ENCODE data around the gene NFATC1.
"Not testable (repeated sequence)": the region's sequence is repeated elsewhere in the genome, so short reads cannot be mapped to it uniquely, and the experiment has no call there.

NFATC1 gene

GRCh38 chr18:79480171-79481045, 84.7 kb downstream of the NFATC1 start:
- Histone ChIP-seq H3K27me3 (ENCODE audit: control insufficient read depth, low read length) (no peaks in the 10 kb centered on the region), H3K4me2 (ENCODE audit: low read length) (no peak overlapping the region), H3K27ac (ENCODE audit: low read depth, low read length) (no peak overlapping the region), H3K9me2 (replicated peaks; ENCODE audit: control insufficient read depth, low read length) (no peaks in the 10 kb centered on the region), H3K4me1 (ENCODE audit: control insufficient read depth, low read length) (peaks cover 10% of the 10 kb centered on the region), H4K20me1 (ENCODE audit: control insufficient read depth, insufficient read depth, low read depth, low read length) (no peaks in the 10 kb centered on the region), H3K9me3 (ENCODE audit: control insufficient read depth, insufficient read depth, low read length) (no peaks in the 10 kb centered on the region), H3K36me3 (ENCODE audit: control insufficient read depth, low read length) (no peaks in the 10 kb centered on the region), H3K4me3 (ENCODE audit: low read length) (no peak overlapping the region), H3K79me2 (ENCODE audit: control insufficient read depth, low read length) (no peaks in the 10 kb centered on the region), H3F3A (ENCODE audit: control insufficient read depth, insufficient read depth) (no peaks in the 10 kb centered on the region)
- TF ChIP-seq CTCF (IDR thresholded peaks at IDR 0.05; ENCODE audit: low read depth, low read length, poor library complexity, severe bottlenecking), result no peak
- no peak for TF ChIP-seq EZH2phosphoT487 (IDR thresholded peaks at IDR 0.05; ENCODE audit: borderline replicate concordance, low read length)

GRCh38 chr18:79481046-79481790, 85.5 kb downstream of the NFATC1 start:
- H3K4me2 ChIP-seq (ENCODE audit: low read length), result no peak overlapping the region

GRCh38 chr18:79483393-79483792, 87.7 kb downstream of the NFATC1 start:
- H3K79me2 ChIP-seq (ENCODE audit: control insufficient read depth, low read length); H3K4me2 ChIP-seq (ENCODE audit: low read length); H3K27ac ChIP-seq (ENCODE audit: low read depth, low read length); H4K20me1 ChIP-seq (ENCODE audit: control insufficient read depth, insufficient read depth, low read depth, low read length); H3F3A ChIP-seq (ENCODE audit: control insufficient read depth, insufficient read depth); H3K4me1 ChIP-seq (ENCODE audit: control insufficient read depth, low read length); H3K9me2 ChIP-seq (replicated peaks; ENCODE audit: control insufficient read depth, low read length); H3K4me3 ChIP-seq (ENCODE audit: low read length); H3K36me3 ChIP-seq (ENCODE audit: control insufficient read depth, low read length); H3K27me3 ChIP-seq (ENCODE audit: control insufficient read depth, low read length); H3K9me3 ChIP-seq (ENCODE audit: control insufficient read depth, insufficient read depth, low read length): not testable (repeated sequence)

More at GRCh38 chr18:79481046-79481790, 85.5 kb downstream of the NFATC1 start:
- no peak overlapping the region for H3K27ac ChIP-seq (ENCODE audit: low read depth, low read length)
- no peaks in the 10 kb centered on the region for H4K20me1 ChIP-seq (ENCODE audit: control insufficient read depth, insufficient read depth, low read depth, low read length)
- H3K27me3 ChIP-seq (ENCODE audit: control insufficient read depth, low read length), result no peaks in the 10 kb centered on the region
- no peak overlapping the region for H3K4me3 ChIP-seq (ENCODE audit: low read length)
- no peaks in the 10 kb centered on the region for H3F3A ChIP-seq (ENCODE audit: control insufficient read depth, insufficient read depth)
- no peaks in the 10 kb centered on the region for H3K9me3 ChIP-seq (ENCODE audit: control insufficient read depth, insufficient read depth, low read length)
- H3K9me2 ChIP-seq (replicated peaks; ENCODE audit: control insufficient read depth, low read length), result no peaks in the 10 kb centered on the region
- H3K36me3 ChIP-seq (ENCODE audit: control insufficient read depth, low read length), result no peaks in the 10 kb centered on the region
- TF ChIP-seq CTCF (IDR thresholded peaks at IDR 0.05; ENCODE audit: low read depth, low read length, poor library complexity, severe bottlenecking), result no peak
- TF ChIP-seq EZH2phosphoT487 (IDR thresholded peaks at IDR 0.05; ENCODE audit: borderline replicate concordance, low read length), result no peak
- no peaks in the 10 kb centered on the region for H3K79me2 ChIP-seq (ENCODE audit: control insufficient read depth, low read length)
- H3K4me1 ChIP-seq (ENCODE audit: control insufficient read depth, low read length), result peaks cover 10% of the 10 kb centered on the region
